ENCODE results near the gene TSHR. TPM values are rescaled to one million over a fixed set of nuclear protein-coding genes. Genes with fewer than 3 reads are reported as not detected.

Gene TSHR
- total RNA-seq, 4 donors from 2014 or later = 0.37 to 2.4 (median 0.85) TPM

- no peak for DNase-seq
- H3K4me1 ChIP-seq = peaks cover 4 to 15% (median 6%) of the 10 kb centered on the region in 4 donors
- 0 to 11% methylated on average over 3 of the region's 3 CpGs for WGBS, 2 donors (ENCODE audit: low coverage in 1 of 2)
- H3K27me3 ChIP-seq = no peaks in the 10 kb centered on the region
- H3K36me3 ChIP-seq = no peaks in the 10 kb centered on the region
- H3K4me3 ChIP-seq = peak overlapping the region in 1 of 4 donors; percentile 76
- H3K27ac ChIP-seq = peak overlapping the region; percentile 91 to 98 (median 94)
- in situ Hi-C loops (cut with MboI; ENCODE audit: low pct_ligation_motif_present in 1 of 4, low pct_unique_long_range_greater_than_20kb in 1 of 4, low sequenced_read_pairs in 3 of 4) = loop anchor here in 2 of 4 donors (5.0 to 10.0 kb wide), 2 partner anchors 174 to 216 kb away; partner anchors contain the start of gene TSHR (in 1 of the 2)
- TF ChIP-seq POLR2A (IDR thresholded peaks at IDR 0.05) (no peak), CTCF (IDR thresholded peaks at IDR 0.05) (no peak), POLR2AphosphoS5 (IDR thresholded peaks at IDR 0.05) (no peak), EP300 (IDR thresholded peaks at IDR 0.05; ENCODE audit: low read depth) (no peak)
- intact Hi-C loops (cut with DNase I; ENCODE audit: low total_unique reads) = loop anchor here (5.0 kb wide), 1 partner anchor 174 kb away; no protein-coding TSS in a partner anchor
- no peaks in the 10 kb centered on the region for H3K9me3 ChIP-seq
Observed at GRCh38 chr14:81170829-81171195, 215.4 kb downstream of the TSHR start.

DNA sequence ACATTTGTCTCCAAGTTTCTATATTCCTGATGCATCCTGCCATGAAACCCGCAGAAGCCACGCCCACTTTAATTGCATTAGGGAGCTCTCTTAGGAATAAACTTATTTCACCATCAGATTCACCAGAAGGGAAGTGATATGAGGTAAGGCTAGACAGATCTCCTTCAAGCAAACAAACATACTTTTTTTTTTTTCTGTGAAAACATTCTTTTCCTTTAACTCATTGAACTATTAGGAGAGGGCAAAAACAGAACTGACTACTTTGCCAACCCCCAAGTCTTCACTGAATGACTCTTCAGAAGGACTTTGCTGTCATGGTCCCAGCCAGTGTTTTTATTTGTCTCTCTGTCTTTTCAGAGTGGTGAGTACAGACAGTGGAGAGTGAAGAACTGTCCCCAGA lies 216.9 kb downstream of the TSHR start:
- TF ChIP-seq POLR2AphosphoS5 (IDR thresholded peaks at IDR 0.05) (no peak), POLR2A (IDR thresholded peaks at IDR 0.05) (no peak), EP300 (IDR thresholded peaks at IDR 0.05; ENCODE audit: low read depth) (no peak), CTCF (IDR thresholded peaks at IDR 0.05) (no peak)
- in situ Hi-C loops (cut with MboI; ENCODE audit: low pct_ligation_motif_present in 1 of 4, low pct_unique_long_range_greater_than_20kb in 1 of 4, low sequenced_read_pairs in 3 of 4) (loop anchor here in 2 of 4 donors (5.0 to 10.0 kb wide), 2 partner anchors 175 to 218 kb away; partner anchors contain the start of gene TSHR (in 1 of the 2)), intact Hi-C loops (cut with DNase I; ENCODE audit: low total_unique reads) (loop anchor here (5.0 kb wide), 1 partner anchor 175 kb away; no protein-coding TSS in a partner anchor)
- no peak for DNase-seq
- WGBS, 2 donors (ENCODE audit: low coverage in 1 of 2) = 31 to 81% methylated on average over 2 of the region's 2 CpGs
- Histone ChIP-seq H3K36me3 (no peaks in the 10 kb centered on the region), H3K27ac (no peak overlapping the region), H3K4me3 (no peak overlapping the region), H3K4me1 (peaks cover 4 to 15% (median 9%) of the 10 kb centered on the region in 4 donors), H3K27me3 (no peaks in the 10 kb centered on the region), H3K9me3 (no peaks in the 10 kb centered on the region)

DNA sequence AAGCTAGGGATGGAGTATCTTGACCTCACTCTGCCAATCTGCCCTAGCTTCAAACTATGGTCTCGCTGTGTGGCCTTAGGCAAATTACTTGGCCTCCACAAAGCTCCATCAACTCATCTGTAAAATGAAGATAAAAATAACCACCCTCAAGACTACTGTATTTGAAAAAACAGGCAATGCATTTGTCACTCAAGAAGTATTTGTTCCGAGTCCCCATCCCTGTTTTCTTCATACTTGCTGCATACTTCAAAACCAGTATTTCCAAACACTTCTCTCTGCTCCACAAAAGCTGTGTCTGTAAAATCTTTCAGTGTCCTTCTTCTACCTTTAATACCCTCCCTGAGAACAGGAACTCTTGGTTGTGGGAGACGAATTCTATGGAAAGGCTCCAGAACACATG lies 217.5 kb downstream of the TSHR start:
- no peaks in the 10 kb centered on the region for H3K27me3 ChIP-seq
- H3K4me1 ChIP-seq = peaks cover 4 to 19% (median 11%) of the 10 kb centered on the region in 4 donors
- in situ Hi-C loops (cut with MboI; ENCODE audit: low pct_ligation_motif_present in 1 of 4, low pct_unique_long_range_greater_than_20kb in 1 of 4, low sequenced_read_pairs in 3 of 4) (loop anchor here in 2 of 4 donors (5.0 to 10.0 kb wide), 2 partner anchors 176 to 218 kb away; partner anchors contain the start of gene TSHR (in 1 of the 2)), intact Hi-C loops (cut with DNase I; ENCODE audit: low total_unique reads) (loop anchor here (5.0 kb wide), 1 partner anchor 176 kb away; no protein-coding TSS in a partner anchor)
- TF ChIP-seq POLR2A (IDR thresholded peaks at IDR 0.05) = no peak
- TF ChIP-seq CTCF (IDR thresholded peaks at IDR 0.05) = no peak
- no peak for TF ChIP-seq EP300 (IDR thresholded peaks at IDR 0.05; ENCODE audit: low read depth)
- no peak for TF ChIP-seq POLR2AphosphoS5 (IDR thresholded peaks at IDR 0.05)
- no peaks in the 10 kb centered on the region for H3K9me3 ChIP-seq
- WGBS, 2 donors (ENCODE audit: low coverage in 1 of 2) = 73 to 76% methylated on average over 3 of the region's 3 CpGs
- no peaks in the 10 kb centered on the region for H3K36me3 ChIP-seq
- no peak for DNase-seq
- H3K4me3 ChIP-seq = no peak overlapping the region
- no peak overlapping the region for H3K27ac ChIP-seq

DNA sequence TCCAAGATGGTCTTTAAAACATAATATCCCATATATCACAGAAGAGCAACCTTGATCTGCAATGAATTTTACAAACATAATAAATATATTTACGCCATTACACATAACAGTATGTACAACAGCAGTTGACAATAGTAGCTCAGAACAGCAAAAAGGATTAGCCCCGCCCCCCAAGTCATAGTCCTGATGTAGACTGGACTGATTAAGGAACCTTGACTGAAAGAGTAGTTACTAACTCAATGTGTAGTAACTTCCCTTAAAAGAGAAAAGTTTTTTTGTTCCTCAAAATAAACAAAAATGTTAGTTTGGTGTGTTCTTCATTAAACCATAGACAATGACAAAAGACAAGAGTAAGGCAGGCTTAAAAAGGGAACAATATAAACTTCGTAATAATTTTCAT lies 220.8 kb downstream of the TSHR start:
- intact Hi-C loops (cut with DNase I; ENCODE audit: low total_unique reads) (no loop called here), in situ Hi-C loops (cut with MboI; ENCODE audit: low pct_ligation_motif_present in 1 of 4, low pct_unique_long_range_greater_than_20kb in 1 of 4, low sequenced_read_pairs in 3 of 4) (loop anchor here in 1 of 4 donors (10.0 kb wide), 1 partner anchor 221 kb away; the partner anchor contains the start of gene TSHR)
- TF ChIP-seq CTCF (IDR thresholded peaks at IDR 0.05) (no peak), EP300 (IDR thresholded peaks at IDR 0.05; ENCODE audit: low read depth) (no peak), POLR2A (IDR thresholded peaks at IDR 0.05) (no peak)
- peak; percentile 33 for DNase-seq
- Histone ChIP-seq H3K27ac (peak overlapping the region in 1 of 4 donors; percentile 13), H3K4me1 (peaks cover 0 to 17% (median 7%) of the 10 kb centered on the region in 4 donors), H3K27me3 (no peaks in the 10 kb centered on the region), H3K36me3 (peaks cover 0 to 10% (median 0%) of the 10 kb centered on the region in 4 donors), H3K4me3 (no peak overlapping the region), H3K9me3 (no peaks in the 10 kb centered on the region)
- WGBS, 2 donors (ENCODE audit: low coverage in 1 of 2) = 90 to 93% methylated on average over 3 of the region's 3 CpGs
